ENCODE data around the gene ASCC2.

GRCh38 chr22:29758959-29759358, 79.1 kb downstream of the ASCC2 start:
- TF ChIP-seq CTCF (IDR thresholded peaks at IDR 0.05 in 4 of 5, conservative IDR thresholded peaks at IDR 0.05 in 1 of 5) (no peak), POLR2A (IDR thresholded peaks at IDR 0.05) (no peak)

All from gastrocnemius medialis (tissue), 4 donors.